Measurements from ENCODE around the gene ISLR2.
A peak's percentile ranks its signal among the peaks of the same experiment; 100 is the strongest.
"Not testable (repeated sequence)": the region's sequence is repeated elsewhere in the genome, so short reads cannot be mapped to it uniquely, and the experiment has no call there.

Gene ISLR2

GRCh38 chr15:74130155-74130848, at the start of gene ISLR2:
Gene ISLR2 (plus strand): TSS chr15:74130586. CDS start chr15:74132755, 2,169 bp downstream.
- no peak for DNase-seq

GRCh38 chr15:74082450-74082849, 47.9 kb upstream of the ISLR2 start, which contains the start of gene GOLGA6A:
Gene GOLGA6A (minus strand): TSS chr15:74082550. CDS start chr15:74082509, 41 bp downstream.
- DNase-seq = not testable (repeated sequence)

- DNase-seq = not testable (repeated sequence)
Measured at GRCh38 chr15:74094567-74094966, 35.8 kb upstream of the ISLR2 start.

- DNase-seq = not testable (repeated sequence)
Measured at GRCh38 chr15:74095610-74096009, 34.8 kb upstream of the ISLR2 start.

GRCh38 chr15:74096753-74097474, 33.5 kb upstream of the ISLR2 start:
- not testable (repeated sequence) for DNase-seq

GRCh38 chr15:74099963-74100733, 30.2 kb upstream of the ISLR2 start:
- not testable (repeated sequence) for DNase-seq

- DNase-seq = no peak
Measured at GRCh38 chr15:74108111-74108510, 22.3 kb upstream of the ISLR2 start.

GRCh38 chr15:74108611-74109010, 21.8 kb upstream of the ISLR2 start:
- DNase-seq = not testable (repeated sequence)

GRCh38 chr15:74109713-74110112, 20.7 kb upstream of the ISLR2 start:
- DNase-seq = no peak

GRCh38 chr15:74120426-74120825, 10.0 kb upstream of the ISLR2 start:
- DNase-seq = no peak

GRCh38 chr15:74121039-74121438, 9.3 kb upstream of the ISLR2 start:
- no peak for DNase-seq

GRCh38 chr15:74121858-74122257, 8.5 kb upstream of the ISLR2 start:
- DNase-seq = no peak

- DNase-seq = no peak
Measured at GRCh38 chr15:74122403-74123130, 7.8 kb upstream of the ISLR2 start.

- DNase-seq = no peak
Measured at GRCh38 chr15:74123131-74123429, 7.3 kb upstream of the ISLR2 start.

- no peak for DNase-seq
Measured at GRCh38 chr15:74123658-74124057, 6.7 kb upstream of the ISLR2 start.

GRCh38 chr15:74124196-74124595, 6.2 kb upstream of the ISLR2 start:
- no peak for DNase-seq

- no peak for DNase-seq
Measured at GRCh38 chr15:74124759-74125158, 5.6 kb upstream of the ISLR2 start.

GRCh38 chr15:74127255-74127953, 3.0 kb upstream of the ISLR2 start:
- DNase-seq = peak; percentile 62

GRCh38 chr15:74127954-74128784, 2.2 kb upstream of the ISLR2 start:
- DNase-seq = no peak

- no peak for DNase-seq
Measured at GRCh38 chr15:74128785-74129585, 1.4 kb upstream of the ISLR2 start.

Measured in NCI-H446 treated with DMSO at 0.1 percent for 48 hours (cell line).